Embryonic facial prominence (tissue), 1 donor: Measurements from ENCODE around the gene SLC9A7.

ENCODE experiments used
- DNase-seq: peaks from one replicate; pipeline ENCODE4 v3.0.0-alpha.2; 2016; ENCODE audit errors: extremely low spot score

SLC9A7 gene

GRCh38 chrX:46649421-46650260 is 109.3 kb downstream of the SLC9A7 start:
- no peak for DNase-seq

- no peak for DNase-seq
These were observed 110.3 kb downstream of the SLC9A7 start for GRCh38 chrX:46648660-46649059.

GRCh38 chrX:46647251-46647650 is 111.7 kb downstream of the SLC9A7 start:
- no peak for DNase-seq

- no peak for DNase-seq
These were observed 113.3 kb downstream of the SLC9A7 start for GRCh38 chrX:46645614-46646013.

GRCh38 chrX:46643636-46644035 is 115.3 kb downstream of the SLC9A7 start:
- no peak for DNase-seq

- DNase-seq, result no peak
These were observed 116.8 kb downstream of the SLC9A7 start for GRCh38 chrX:46642145-46642544.

GRCh38 chrX:46637938-46638337 is 121.0 kb downstream of the SLC9A7 start:
- DNase-seq, result no peak

DNA sequence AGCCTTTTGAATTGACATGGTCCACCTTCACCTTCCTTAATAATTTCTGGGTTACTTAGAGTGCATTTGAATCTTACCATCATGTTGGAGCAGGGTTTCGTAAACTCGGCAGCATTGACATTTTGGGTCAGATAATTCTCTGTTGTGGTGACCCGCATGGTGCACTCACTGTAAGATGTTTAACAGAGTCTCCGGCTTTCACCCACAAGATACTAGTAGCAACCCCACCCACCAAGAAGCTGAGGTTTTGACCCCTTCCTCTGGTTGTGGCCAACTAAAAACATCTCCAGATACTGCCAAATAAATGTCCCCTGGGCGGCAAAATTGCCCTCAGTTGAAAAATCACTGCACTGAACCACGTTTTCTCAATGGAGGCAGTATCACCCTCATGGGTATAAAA is 122.7 kb downstream of the SLC9A7 start:
- DNase-seq, result no peak

- no peak for DNase-seq
These were observed 123.7 kb downstream of the SLC9A7 start for GRCh38 chrX:46635186-46635585.

GRCh38 chrX:46634577-46634976 is 124.3 kb downstream of the SLC9A7 start:
- DNase-seq, result no peak

- no peak for DNase-seq
These were observed 128.8 kb downstream of the SLC9A7 start for GRCh38 chrX:46630141-46630540.

- no peak for DNase-seq
These were observed 130.2 kb downstream of the SLC9A7 start for GRCh38 chrX:46628460-46629371.

- DNase-seq, result no peak
These were observed 131.1 kb downstream of the SLC9A7 start for GRCh38 chrX:46627711-46628419.

GRCh38 chrX:46627062-46627461 is 131.9 kb downstream of the SLC9A7 start:
- no peak for DNase-seq

- no peak for DNase-seq
These were observed 132.4 kb downstream of the SLC9A7 start for GRCh38 chrX:46626566-46626965.

DNA sequence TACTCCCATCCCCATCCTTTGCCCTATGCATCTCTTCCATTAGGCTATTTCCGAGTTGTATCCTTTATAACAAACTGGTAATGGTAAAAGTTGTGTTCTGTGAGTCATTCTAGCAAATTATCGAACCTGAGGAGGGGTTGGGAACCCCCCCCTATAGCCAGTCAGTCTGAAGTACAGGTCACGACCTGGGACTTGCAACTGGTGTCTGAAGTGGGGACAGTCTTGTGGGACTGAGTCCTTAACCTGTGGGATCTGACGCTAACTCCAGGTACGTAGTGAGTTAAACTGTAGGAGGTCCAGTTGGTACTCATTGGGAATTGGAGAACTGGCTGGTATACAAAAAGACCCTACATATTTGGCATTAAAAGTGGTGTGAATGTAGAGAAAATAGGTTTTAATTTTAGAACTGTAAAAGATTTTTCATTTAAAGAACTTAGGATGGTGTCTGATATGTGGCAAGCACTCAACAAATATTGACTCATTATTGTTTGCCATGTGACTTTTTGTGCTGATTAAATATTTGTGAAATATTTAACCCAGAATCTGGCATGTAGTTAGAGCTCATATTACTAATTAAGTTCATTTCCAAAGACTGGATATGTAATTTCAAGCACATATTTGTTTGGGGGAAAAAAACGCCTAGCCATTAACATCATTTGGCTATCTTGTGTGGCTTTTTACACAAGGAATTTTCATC is 134.7 kb downstream of the SLC9A7 start:
- DNase-seq, result no peak

- no peak for DNase-seq
These were observed 137.3 kb downstream of the SLC9A7 start for GRCh38 chrX:46621572-46621971.

- DNase-seq, result no peak
These were observed 138.4 kb downstream of the SLC9A7 start for GRCh38 chrX:46620505-46620904.

GRCh38 chrX:46618947-46619346 is 140.0 kb downstream of the SLC9A7 start:
- no peak for DNase-seq

- DNase-seq, result no peak
These were observed 141.0 kb downstream of the SLC9A7 start for GRCh38 chrX:46617906-46618305.

DNA sequence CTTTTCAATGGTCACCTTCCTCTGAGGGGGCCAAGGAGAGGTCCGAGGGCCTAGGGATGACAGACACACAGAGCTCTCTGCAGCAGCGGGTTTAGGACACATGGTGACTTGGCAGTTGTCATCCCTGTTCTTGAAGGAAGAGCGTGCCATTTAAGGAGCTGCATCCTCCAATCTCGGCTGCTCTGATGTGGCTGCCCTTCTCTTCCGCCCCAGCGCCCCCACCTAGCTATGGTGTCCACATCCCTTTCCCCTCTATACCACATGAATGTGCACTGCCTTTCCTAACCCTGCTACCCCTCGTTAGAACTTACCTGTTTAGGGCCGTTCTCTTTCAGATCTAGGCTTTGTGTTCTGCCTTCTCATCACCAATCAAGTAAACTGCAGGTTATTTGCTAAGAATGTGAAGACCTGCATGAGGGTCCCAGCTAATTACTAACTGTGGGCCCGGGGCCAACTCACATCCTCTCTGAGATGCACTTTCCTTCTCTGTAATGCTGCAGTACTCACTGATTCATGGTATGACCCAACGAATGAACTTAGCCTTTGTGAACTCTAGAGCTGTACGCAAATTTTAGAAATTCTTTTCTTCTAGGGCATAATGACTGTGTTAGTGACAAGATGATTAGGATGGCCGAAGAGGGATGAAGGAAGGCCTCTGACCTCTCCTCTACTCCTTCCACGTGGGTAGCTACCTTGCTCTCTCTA is 147.1 kb downstream of the SLC9A7 start:
- no peak for DNase-seq
